A549 (cell line): ENCODE measurements around the gene PYGM.
A peak's percentile ranks its signal among the peaks of the same experiment; 100 is the strongest.

Source experiments
- CTCF ChIP-seq: fragments of >200 bp; sonication (Bioruptor Twin); formaldehyde crosslinking; IDR thresholded peaks from 3 replicates; pipeline ENCODE4 v1.5.1; 2016
- ELK1 ChIP-seq: fragments of 150-350 bp; IDR thresholded peaks from 2 replicates; pipeline ENCODE4 v1.6.1; 2014; ENCODE audit warnings: low read depth, mild to moderate bottlenecking, low read length
- EP300 ChIP-seq, 2 experiments: fragments of >200 bp; sonication (Bioruptor Twin); formaldehyde crosslinking; IDR thresholded peaks; 2 replicates in 1 of 2; 3 replicates in 1 of 2; pipeline ENCODE4 v1.6.1; 2016 to 2017
- FOSL2 ChIP-seq, 2 experiments: fragments of 450-650 bp in 1 of 2; fragments of >200 bp in 1 of 2; sonication (Bioruptor Twin) in 1 of 2; formaldehyde crosslinking; IDR thresholded peaks; 2 replicates each; pipeline versions ENCODE4 v1.5.0 to v1.6.1; 2016 to 2020; ENCODE audit warnings: mild to moderate bottlenecking in 1 of 2, moderate library complexity in 1 of 2
- HOXA7 ChIP-seq: fragments of 250-450 bp; sonication (Bioruptor Pico); IDR thresholded peaks from 2 replicates; pipeline ENCODE4 v1.5.0; 2020; ENCODE audit warnings: mild to moderate bottlenecking, moderate library complexity
- MAZ ChIP-seq: fragments of 150-350 bp; IDR thresholded peaks from 2 replicates; pipeline ENCODE4 v1.6.1; 2014; ENCODE audit warnings: antibody characterized with exemption, low read depth, low read length, borderline replicate concordance
- MYC ChIP-seq: IDR thresholded peaks from 2 replicates; pipeline ENCODE4 v1.6.1; 2012; ENCODE audit warnings: mild to moderate bottlenecking, inconsistent platforms, low read length, improper control_type of control experiment, borderline replicate concordance
- POLR2A ChIP-seq: IDR thresholded peaks from 2 replicates; pipeline ENCODE4 v1.6.1; 2012; ENCODE audit warnings: mild to moderate bottlenecking, low read length

GRCh38 chr11:64787526-64788320 lies 27.9 kb upstream of the PYGM start:
- TF ChIP-seq MYC (no peak), FOSL2 (IDR thresholded peaks at IDR 0.05) (no peak), FOSL2 (CRISPR knock-in tag; IDR thresholded peaks at IDR 0.05) (no peak), CTCF (peak; percentile 81), MAZ (no peak), POLR2A (no peak), HOXA7 (CRISPR knock-in tag) (no peak), EP300 (IDR thresholded peaks at IDR 0.05) (no peak), ELK1 (no peak)
